ENCODE measurements around the gene MYO5C. TPM values are rescaled to one million over a fixed set of nuclear protein-coding genes. Genes with fewer than 3 reads are reported as not detected.

The MYO5C gene
- total and polyA plus RNA-seq, 10 of the 15 experiments (the other 5 are each of a cell fraction or from before 2014, with no cell fraction given) = 0.29 to 1.3 (median 0.75) TPM

DNA sequence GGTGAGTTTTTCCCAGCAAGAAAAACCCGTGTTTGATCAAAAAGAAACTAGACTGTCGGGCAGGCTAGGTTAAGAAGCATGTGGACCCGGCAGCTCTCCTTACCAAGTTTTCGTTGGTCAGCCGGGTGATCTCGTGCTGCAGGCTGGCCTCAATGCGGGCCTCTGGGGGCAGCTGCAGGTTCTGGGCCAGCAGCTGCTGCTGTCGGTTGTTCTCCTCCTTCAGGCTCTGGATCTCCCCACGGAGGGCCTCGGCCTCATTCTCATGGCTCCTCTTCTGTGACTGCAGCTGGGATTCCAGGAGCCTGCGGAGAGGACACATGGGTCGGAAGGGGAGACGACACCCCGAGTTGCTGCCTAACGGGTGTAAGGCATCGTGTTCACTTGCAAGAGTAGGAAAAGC, 44.5 kb upstream of the MYO5C start:
- ATAC-seq (no peak), DNase-seq (ENCODE audit: low read depth, low spot score) (no peak), FAIRE-seq (no peak)
- no TSS peak for BruUV-seq (replicated peaks)
- intact Hi-C loops (cut with micrococcal nuclease; ENCODE audit: unreplicated experiment) (no loop called here), in situ Hi-C loops (cut with MboI) (no loop called here)
- Histone ChIP-seq H3K79me2 (ENCODE audit: control insufficient read depth, insufficient read depth, low read length) (no peaks in the 10 kb centered on the region), H3K4me2 (ENCODE audit: control insufficient read depth, insufficient read depth) (no peak overlapping the region), H4K20me1 (ENCODE audit: control insufficient read depth, insufficient read depth) (no peaks in the 10 kb centered on the region), H3K4me3 (no peak overlapping the region), H3K4me1 (ENCODE audit: control insufficient read depth, insufficient read depth, low read length) (no peaks in the 10 kb centered on the region), H2AFZ (ENCODE audit: control insufficient read depth, low read depth, low read length) (no peak overlapping the region), H3K27me3 (replicated peaks in 1 of 2; ENCODE audit: control insufficient read depth in 2 of 2, insufficient read depth in 2 of 2, low read length in 1 of 2) (no peaks in the 10 kb centered on the region), H3K9ac (ENCODE audit: control insufficient read depth, insufficient read depth, low read length) (no peak overlapping the region), H3K9me3 (replicated peaks; ENCODE audit: control insufficient read depth, insufficient read depth, low read length) (no peaks in the 10 kb centered on the region), H3K36me3 (ENCODE audit: control insufficient read depth in 2 of 2, insufficient read depth in 2 of 2, low read length in 1 of 2) (peaks cover 6 to 8% of the 10 kb centered on the region in 2 experiments; a peak in 2 of 4 replicates), H3K27ac (ENCODE audit: control insufficient read depth, insufficient read depth) (peak overlapping the region; percentile 32; the same call in 1 of the 2 replicates)
- TF ChIP-seq NR2C1 (IDR thresholded peaks at IDR 0.05) (no peak), ZBED1 (IDR thresholded peaks at IDR 0.05; ENCODE audit: borderline replicate concordance) (no peak), POLR2AphosphoS2 (IDR thresholded peaks at IDR 0.05; ENCODE audit: low read depth, low read length) (no peak), WRNIP1 (IDR thresholded peaks at IDR 0.05; ENCODE audit: borderline replicate concordance, low read depth, low read length) (no peak)
- TF ChIP-seq, protein P1, sequence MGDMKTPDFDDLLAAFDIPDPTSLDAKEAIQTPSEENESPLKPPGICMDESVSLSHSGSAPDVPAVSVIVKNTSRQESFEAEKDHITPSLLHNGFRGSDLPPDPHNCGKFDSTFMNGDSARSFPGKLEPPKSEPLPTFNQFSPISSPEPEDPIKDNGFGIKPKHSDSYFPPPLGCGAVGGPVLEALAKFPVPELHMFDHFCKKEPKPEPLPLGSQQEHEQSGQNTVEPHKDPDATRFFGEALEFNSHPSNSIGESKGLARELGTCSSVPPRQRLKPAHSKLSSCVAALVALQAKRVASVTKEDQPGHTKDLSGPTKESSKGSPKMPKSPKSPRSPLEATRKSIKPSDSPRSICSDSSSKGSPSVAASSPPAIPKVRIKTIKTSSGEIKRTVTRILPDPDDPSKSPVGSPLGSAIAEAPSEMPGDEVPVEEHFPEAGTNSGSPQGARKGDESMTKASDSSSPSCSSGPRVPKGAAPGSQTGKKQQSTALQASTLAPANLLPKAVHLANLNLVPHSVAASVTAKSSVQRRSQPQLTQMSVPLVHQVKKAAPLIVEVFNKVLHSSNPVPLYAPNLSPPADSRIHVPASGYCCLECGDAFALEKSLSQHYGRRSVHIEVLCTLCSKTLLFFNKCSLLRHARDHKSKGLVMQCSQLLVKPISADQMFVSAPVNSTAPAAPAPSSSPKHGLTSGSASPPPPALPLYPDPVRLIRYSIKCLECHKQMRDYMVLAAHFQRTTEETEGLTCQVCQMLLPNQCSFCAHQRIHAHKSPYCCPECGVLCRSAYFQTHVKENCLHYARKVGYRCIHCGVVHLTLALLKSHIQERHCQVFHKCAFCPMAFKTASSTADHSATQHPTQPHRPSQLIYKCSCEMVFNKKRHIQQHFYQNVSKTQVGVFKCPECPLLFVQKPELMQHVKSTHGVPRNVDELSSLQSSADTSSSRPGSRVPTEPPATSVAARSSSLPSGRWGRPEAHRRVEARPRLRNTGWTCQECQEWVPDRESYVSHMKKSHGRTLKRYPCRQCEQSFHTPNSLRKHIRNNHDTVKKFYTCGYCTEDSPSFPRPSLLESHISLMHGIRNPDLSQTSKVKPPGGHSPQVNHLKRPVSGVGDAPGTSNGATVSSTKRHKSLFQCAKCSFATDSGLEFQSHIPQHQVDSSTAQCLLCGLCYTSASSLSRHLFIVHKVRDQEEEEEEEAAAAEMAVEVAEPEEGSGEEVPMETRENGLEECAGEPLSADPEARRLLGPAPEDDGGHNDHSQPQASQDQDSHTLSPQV (IDR thresholded peaks at IDR 0.05) = no peak
- 99% methylated on average over 13 of the region's 16 CpGs for WGBS (ENCODE audit: insufficient coverage, insufficient replicate concordance, low lambda C conversion rate, missing lambda C conversion rate)
- CTCF ChIA-PET = interaction anchor here (0.5 kb wide), 1 partner anchor 37 kb away, joined by 4 read pairs; no protein-coding TSS in a partner anchor
- POLR2A ChIA-PET = no interaction called here
- SMC1A ChIA-PET (ENCODE audit: uncharacterized antibody, unreplicated experiment) = interaction anchor here (0.6 to 1.6 kb wide), 3 partner anchors 17 to 395 kb away, joined by 3 to 4 read pairs (median 3); no protein-coding TSS in a partner anchor
- RAD21 ChIA-PET (ENCODE audit: unreplicated experiment) = no interaction called here

All from GM12878 (cell line).